ENCODE data around the gene TUBB4B. TPM values are rescaled to one million over a fixed set of nuclear protein-coding genes. Genes with fewer than 3 reads are reported as not detected.

Gene TUBB4B
- total RNA-seq, 1 donor from 2014 or later: 262 TPM

- TF ChIP-seq CTCF (IDR thresholded peaks at IDR 0.05; ENCODE audit: insufficient read depth, low read length, poor library complexity, severe bottlenecking): no peak
- Histone ChIP-seq H3K27me3 (ENCODE audit: control insufficient read depth, insufficient read depth, low read length) (no peaks in the 10 kb centered on the region), H3K36me3 (ENCODE audit: control insufficient read depth, insufficient read depth, low read length) (no peaks in the 10 kb centered on the region), H3K4me3 (ENCODE audit: low read depth, low read length) (no peak overlapping the region)
- DNase-seq (ENCODE audit: low read depth): no peak
Observed at GRCh38 chr9:137214620-137215019, 26.5 kb upstream of the TUBB4B start.

GRCh38 chr9:137215196-137215986 lies 25.7 kb upstream of the TUBB4B start:
- Histone ChIP-seq H3K4me3 (ENCODE audit: low read depth, low read length) (no peak overlapping the region), H3K36me3 (ENCODE audit: control insufficient read depth, insufficient read depth, low read length) (no peaks in the 10 kb centered on the region), H3K27me3 (ENCODE audit: control insufficient read depth, insufficient read depth, low read length) (no peaks in the 10 kb centered on the region)
- no peak for TF ChIP-seq CTCF (IDR thresholded peaks at IDR 0.05; ENCODE audit: insufficient read depth, low read length, poor library complexity, severe bottlenecking)
- DNase-seq (ENCODE audit: low read depth): no peak

GRCh38 chr9:137216188-137216965 lies 24.7 kb upstream of the TUBB4B start:
- DNase-seq (ENCODE audit: low read depth): no peak
- H3K36me3 ChIP-seq (ENCODE audit: control insufficient read depth, insufficient read depth, low read length): no peaks in the 10 kb centered on the region
- no peaks in the 10 kb centered on the region for H3K27me3 ChIP-seq (ENCODE audit: control insufficient read depth, insufficient read depth, low read length)
- TF ChIP-seq CTCF (IDR thresholded peaks at IDR 0.05; ENCODE audit: insufficient read depth, low read length, poor library complexity, severe bottlenecking): no peak
- no peak overlapping the region for H3K4me3 ChIP-seq (ENCODE audit: low read depth, low read length)

GRCh38 chr9:137217276-137218211 lies 23.5 kb upstream of the TUBB4B start:
- no peak for DNase-seq (ENCODE audit: low read depth)
- no peak for TF ChIP-seq CTCF (IDR thresholded peaks at IDR 0.05; ENCODE audit: insufficient read depth, low read length, poor library complexity, severe bottlenecking)
- H3K36me3 ChIP-seq (ENCODE audit: control insufficient read depth, insufficient read depth, low read length): no peaks in the 10 kb centered on the region
- no peaks in the 10 kb centered on the region for H3K27me3 ChIP-seq (ENCODE audit: control insufficient read depth, insufficient read depth, low read length)
- H3K4me3 ChIP-seq (ENCODE audit: low read depth, low read length): no peak overlapping the region

GRCh38 chr9:137218212-137218753 lies 22.8 kb upstream of the TUBB4B start:
- no peak for DNase-seq (ENCODE audit: low read depth)
- no peak for TF ChIP-seq CTCF (IDR thresholded peaks at IDR 0.05; ENCODE audit: insufficient read depth, low read length, poor library complexity, severe bottlenecking)
- Histone ChIP-seq H3K36me3 (ENCODE audit: control insufficient read depth, insufficient read depth, low read length) (no peaks in the 10 kb centered on the region), H3K4me3 (ENCODE audit: low read depth, low read length) (no peak overlapping the region), H3K27me3 (ENCODE audit: control insufficient read depth, insufficient read depth, low read length) (no peaks in the 10 kb centered on the region)

Data from kidney epithelial cell (primary cell).